ENCODE measurements around the gene MCMBP.

DNA sequence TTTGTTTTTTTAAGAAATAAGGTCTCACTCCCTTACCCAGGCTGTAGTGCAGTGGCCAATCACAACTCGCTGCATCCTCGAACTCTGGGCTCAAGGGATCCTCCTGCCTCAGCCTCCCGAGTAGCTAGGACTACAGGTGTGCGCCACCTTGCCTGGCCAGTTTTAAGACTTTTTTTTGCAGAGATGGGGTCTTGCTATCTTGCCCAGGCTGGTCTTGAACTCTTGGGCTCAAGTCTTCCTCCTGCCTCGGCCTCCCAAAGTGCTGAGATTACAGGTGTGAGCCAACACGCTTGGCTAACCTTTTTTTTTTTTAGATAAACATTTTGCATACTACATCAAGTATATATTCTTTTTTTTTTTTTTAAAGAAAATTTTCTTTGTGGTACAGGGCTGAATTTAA is 38.0 kb upstream of the MCMBP start:
- TF ChIP-seq EP300 (IDR thresholded peaks at IDR 0.05; ENCODE audit: borderline replicate concordance in 1 of 2, low read depth in 1 of 2, low read length in 1 of 2), result no peak
- TF ChIP-seq GATA2 (CRISPR knock-in tag; IDR thresholded peaks at IDR 0.05), result no peak
- no peak for TF ChIP-seq POLR2AphosphoS5 (IDR thresholded peaks at IDR 0.05; ENCODE audit: low read depth, low read length)
- TF ChIP-seq EZH2phosphoT487 (IDR thresholded peaks at IDR 0.05; ENCODE audit: borderline replicate concordance, low read depth), result no peak
- TF ChIP-seq, protein P1, sequence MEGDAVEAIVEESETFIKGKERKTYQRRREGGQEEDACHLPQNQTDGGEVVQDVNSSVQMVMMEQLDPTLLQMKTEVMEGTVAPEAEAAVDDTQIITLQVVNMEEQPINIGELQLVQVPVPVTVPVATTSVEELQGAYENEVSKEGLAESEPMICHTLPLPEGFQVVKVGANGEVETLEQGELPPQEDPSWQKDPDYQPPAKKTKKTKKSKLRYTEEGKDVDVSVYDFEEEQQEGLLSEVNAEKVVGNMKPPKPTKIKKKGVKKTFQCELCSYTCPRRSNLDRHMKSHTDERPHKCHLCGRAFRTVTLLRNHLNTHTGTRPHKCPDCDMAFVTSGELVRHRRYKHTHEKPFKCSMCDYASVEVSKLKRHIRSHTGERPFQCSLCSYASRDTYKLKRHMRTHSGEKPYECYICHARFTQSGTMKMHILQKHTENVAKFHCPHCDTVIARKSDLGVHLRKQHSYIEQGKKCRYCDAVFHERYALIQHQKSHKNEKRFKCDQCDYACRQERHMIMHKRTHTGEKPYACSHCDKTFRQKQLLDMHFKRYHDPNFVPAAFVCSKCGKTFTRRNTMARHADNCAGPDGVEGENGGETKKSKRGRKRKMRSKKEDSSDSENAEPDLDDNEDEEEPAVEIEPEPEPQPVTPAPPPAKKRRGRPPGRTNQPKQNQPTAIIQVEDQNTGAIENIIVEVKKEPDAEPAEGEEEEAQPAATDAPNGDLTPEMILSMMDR (IDR thresholded peaks at IDR 0.05), result no peak
- TF ChIP-seq FOXM1 (IDR thresholded peaks at IDR 0.05; ENCODE audit: low read depth), result no peak
- TF ChIP-seq RAD21 (IDR thresholded peaks at IDR 0.05; ENCODE audit: low read length), result no peak
- TF ChIP-seq SMC3 (IDR thresholded peaks at IDR 0.05; ENCODE audit: low read depth, low read length), result no peak
- no peak for TF ChIP-seq SIN3A (IDR thresholded peaks at IDR 0.05; ENCODE audit: borderline replicate concordance, low read depth, low read length)
- TF ChIP-seq, protein P2, sequence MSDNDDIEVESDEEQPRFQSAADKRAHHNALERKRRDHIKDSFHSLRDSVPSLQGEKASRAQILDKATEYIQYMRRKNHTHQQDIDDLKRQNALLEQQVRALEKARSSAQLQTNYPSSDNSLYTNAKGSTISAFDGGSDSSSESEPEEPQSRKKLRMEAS (IDR thresholded peaks at IDR 0.05; ENCODE audit: low read depth), result no peak
- TF ChIP-seq GABPA (IDR thresholded peaks at IDR 0.05; ENCODE audit: low read depth), result no peak
- TF ChIP-seq, protein P3, sequence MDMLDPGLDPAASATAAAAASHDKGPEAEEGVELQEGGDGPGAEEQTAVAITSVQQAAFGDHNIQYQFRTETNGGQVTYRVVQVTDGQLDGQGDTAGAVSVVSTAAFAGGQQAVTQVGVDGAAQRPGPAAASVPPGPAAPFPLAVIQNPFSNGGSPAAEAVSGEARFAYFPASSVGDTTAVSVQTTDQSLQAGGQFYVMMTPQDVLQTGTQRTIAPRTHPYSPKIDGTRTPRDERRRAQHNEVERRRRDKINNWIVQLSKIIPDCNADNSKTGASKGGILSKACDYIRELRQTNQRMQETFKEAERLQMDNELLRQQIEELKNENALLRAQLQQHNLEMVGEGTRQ (IDR thresholded peaks at IDR 0.05; ENCODE audit: borderline replicate concordance, low read depth, low read length), result no peak
- no peak for TF ChIP-seq MXI1 (IDR thresholded peaks at IDR 0.05; ENCODE audit: low read depth, low read length)

Measured in SK-N-SH (cell line).